ENCODE measurements around the gene USO1. TPM values are rescaled to one million over a fixed set of nuclear protein-coding genes. Genes with fewer than 3 reads are reported as not detected.

Gene USO1
- total and polyA plus RNA-seq, 2 experiments from 2014 or later, result 113 to 277 TPM

GRCh38 chr4:75735525-75735924 is 11.1 kb downstream of the USO1 start:
- H3K27ac Mint-ChIP-seq, result no peak overlapping the region
- Histone ChIP-seq H2AFZ (no peak overlapping the region), H3K4me1 (ENCODE audit: insufficient read depth) (no peaks in the 10 kb centered on the region; the same call in 1 of the 2 replicates), H3F3A (replicated peaks; ENCODE audit: low read depth) (no peaks in the 10 kb centered on the region), H3K9me2 (ENCODE audit: insufficient read depth) (no peaks in the 10 kb centered on the region), H3K27ac (ENCODE audit: low read depth) (no peak overlapping the region), H3K4me2 (no peak overlapping the region), H3K4me3 (no peak overlapping the region), H4K20me1 (replicated peaks; ENCODE audit: insufficient read depth) (peaks cover 42% of the 10 kb centered on the region), H3K27me3 (ENCODE audit: insufficient read depth) (no peaks in the 10 kb centered on the region), H3K79me2 (replicated peaks; ENCODE audit: insufficient read depth) (peaks cover 100% of the 10 kb centered on the region), H3K36me3 (ENCODE audit: insufficient read depth) (no peaks in the 10 kb centered on the region; the same call in 1 of the 2 replicates)
- H3K9me3 Mint-ChIP-seq, result no peaks in the 10 kb centered on the region; the same call in 2 of the 3 replicates
- H3K27me3 Mint-ChIP-seq (ENCODE audit: insufficient read depth, low read depth, poor library complexity), result no peaks in the 10 kb centered on the region
- H3K36me3 Mint-ChIP-seq (ENCODE audit: low read depth), result peaks cover 19% of the 10 kb centered on the region; the same call in 2 of the 3 replicates
- no peak overlapping the region for H3K4me3 Mint-ChIP-seq
- no peak for ATAC-seq
- DNase-seq (ENCODE audit: low spot score), result no peak
- TF ChIP-seq EZH2phosphoT487 (IDR thresholded peaks at IDR 0.05; ENCODE audit: unreplicated experiment) (no peak), ZNF462 (CRISPR knock-in tag; IDR thresholded peaks at IDR 0.05) (no peak), JUNB (IDR thresholded peaks at IDR 0.05; ENCODE audit: unreplicated experiment) (no peak), ETS1 (IDR thresholded peaks at IDR 0.05) (no peak), EZH2 (IDR thresholded peaks at IDR 0.05; ENCODE audit: low read depth, unreplicated experiment) (no peak)
- H3K4me1 Mint-ChIP-seq, result no peaks in the 10 kb centered on the region; the same call in 2 of the 3 replicates

Measured in GM23338 (cell line).